NCI-H526 treated with DMSO at 0.1 percent for 48 hours (cell line): ENCODE results near the gene SDC1.

Experiments
- DNase-seq: peaks from one replicate; lab custom pipeline; 2025; lab: John Stamatoyannopoulos, UW

Gene SDC1

GRCh38 chr2:20169796-20170703, 54.9 kb downstream of the SDC1 start:
- DNase-seq, result no peak

GRCh38 chr2:20168727-20169696, 55.9 kb downstream of the SDC1 start:
- DNase-seq, result no peak

GRCh38 chr2:20168048-20168726, 56.7 kb downstream of the SDC1 start:
- DNase-seq, result no peak

GRCh38 chr2:20167356-20167755, 57.6 kb downstream of the SDC1 start:
- DNase-seq, result no peak

- no peak for DNase-seq
Observed at GRCh38 chr2:20165677-20166509, 59.0 kb downstream of the SDC1 start.

- no peak for DNase-seq
Observed at GRCh38 chr2:20164734-20165478, 60.0 kb downstream of the SDC1 start.

GRCh38 chr2:20164061-20164733, 60.7 kb downstream of the SDC1 start:
- no peak for DNase-seq

- no peak for DNase-seq
Observed at GRCh38 chr2:20159411-20160070, 65.4 kb downstream of the SDC1 start.

- DNase-seq, result peak; percentile 35
Observed at GRCh38 chr2:20157193-20157891, 67.6 kb downstream of the SDC1 start.

GRCh38 chr2:20156836-20157192, 68.1 kb downstream of the SDC1 start:
- DNase-seq, result no peak

- no peak for DNase-seq
Observed at GRCh38 chr2:20156076-20156759, 68.7 kb downstream of the SDC1 start.

GRCh38 chr2:20153131-20153851, 71.6 kb downstream of the SDC1 start:
- no peak for DNase-seq

- DNase-seq, result no peak
Observed at GRCh38 chr2:20150806-20151571, 73.9 kb downstream of the SDC1 start.
